HG02642 (cell line): ENCODE measurements around the gene NRROS.
"Not testable (repeated sequence)": the region's sequence is repeated elsewhere in the genome, so short reads cannot be mapped to it uniquely, and the experiment has no call there.

Experiments
- ATAC-seq: cut with Tn5 transposase; IDR thresholded peaks from one replicate; pipeline ENCODE4 v1.9.1; 2021; ENCODE audit warnings: mild to moderate bottlenecking; ENCODE audit not compliant: unreplicated experiment, poor library complexity

NRROS gene

DNA sequence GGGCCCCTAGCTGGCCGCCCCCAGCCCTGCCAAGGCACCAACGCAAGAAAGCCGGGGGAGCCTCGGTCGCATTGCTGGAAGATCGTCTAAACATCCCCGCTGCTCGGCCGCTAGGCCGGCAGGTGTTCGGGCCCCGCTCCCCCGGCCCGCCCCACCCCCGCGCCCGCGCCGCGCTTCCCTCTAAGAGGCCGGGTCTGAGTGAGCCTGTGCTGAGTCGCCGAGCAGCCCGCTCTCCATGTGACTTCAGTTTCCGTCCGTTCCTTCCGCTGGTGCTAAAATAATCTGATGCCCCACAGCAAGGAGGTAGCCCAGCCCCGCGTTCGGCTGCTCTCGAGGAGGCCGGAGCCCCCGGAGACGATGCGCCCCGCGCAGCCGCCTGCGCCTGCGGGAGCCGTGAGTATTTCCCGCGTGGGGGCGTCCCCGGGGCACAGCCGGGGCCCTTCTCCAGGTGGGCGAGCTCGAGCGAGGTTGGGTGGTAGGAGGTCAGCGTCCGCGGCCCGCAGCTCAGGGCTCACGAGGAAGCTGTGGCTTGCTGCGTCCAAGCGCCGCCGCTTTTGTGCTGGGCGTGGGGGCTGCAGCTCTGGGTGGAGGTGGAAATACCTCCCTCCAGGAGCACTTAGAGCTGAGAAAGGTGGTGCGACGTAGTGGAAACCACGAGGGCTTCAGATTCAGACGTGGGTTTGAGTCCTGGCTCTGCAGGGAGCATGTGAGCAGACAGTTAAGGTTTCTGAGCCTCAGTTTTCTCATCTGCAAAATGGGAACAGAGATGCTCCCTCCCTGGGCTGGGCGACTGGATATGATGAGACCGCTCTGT is at the start of gene NRROS:
TSS of gene NRROS (plus strand) at position 212 of the 814 bp plus-strand sequence. CDS start 14,846 bp downstream, outside the sequence.
- ATAC-seq: peak; percentile 40

DNA sequence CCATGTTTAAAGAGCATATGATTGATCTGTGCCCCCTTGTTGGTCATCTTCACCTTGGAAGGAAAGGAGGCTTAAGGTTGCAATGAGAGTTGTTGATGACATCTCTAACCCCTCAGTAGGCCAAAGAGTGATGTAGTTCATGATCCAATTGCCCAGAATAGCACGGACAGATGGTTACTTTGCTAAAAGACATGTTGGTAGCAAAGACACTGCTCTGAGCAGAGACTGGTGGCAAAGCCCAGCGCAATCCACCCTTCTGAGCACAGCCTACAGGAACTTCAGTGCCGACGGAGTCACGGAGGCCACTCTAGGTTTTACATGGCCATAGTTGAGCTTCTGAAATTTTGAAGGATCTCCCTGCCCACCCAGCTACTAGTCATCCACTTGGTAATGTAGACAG is 49.2 kb upstream of the NRROS start:
- ATAC-seq: no peak

DNA sequence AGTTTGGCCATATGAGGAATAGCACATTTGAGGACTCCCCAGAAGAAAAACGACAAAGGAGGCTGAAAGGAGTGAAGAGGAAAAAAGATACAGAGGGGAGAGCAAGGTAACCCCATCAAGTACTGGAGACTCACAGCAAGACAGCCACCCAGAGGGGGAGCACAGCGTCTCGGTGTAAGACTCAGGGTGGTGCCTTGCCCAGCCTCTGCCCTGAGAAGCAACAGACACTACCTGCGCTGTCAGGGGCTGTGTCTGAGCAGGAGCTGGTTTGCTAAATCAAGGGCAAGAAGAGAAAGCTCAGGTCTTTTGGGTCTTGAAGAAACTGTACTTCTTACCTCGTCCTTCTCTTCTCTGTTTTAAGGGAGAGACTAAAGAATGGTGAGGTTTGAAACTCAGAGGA is 43.1 kb upstream of the NRROS start:
- ATAC-seq: no peak

DNA sequence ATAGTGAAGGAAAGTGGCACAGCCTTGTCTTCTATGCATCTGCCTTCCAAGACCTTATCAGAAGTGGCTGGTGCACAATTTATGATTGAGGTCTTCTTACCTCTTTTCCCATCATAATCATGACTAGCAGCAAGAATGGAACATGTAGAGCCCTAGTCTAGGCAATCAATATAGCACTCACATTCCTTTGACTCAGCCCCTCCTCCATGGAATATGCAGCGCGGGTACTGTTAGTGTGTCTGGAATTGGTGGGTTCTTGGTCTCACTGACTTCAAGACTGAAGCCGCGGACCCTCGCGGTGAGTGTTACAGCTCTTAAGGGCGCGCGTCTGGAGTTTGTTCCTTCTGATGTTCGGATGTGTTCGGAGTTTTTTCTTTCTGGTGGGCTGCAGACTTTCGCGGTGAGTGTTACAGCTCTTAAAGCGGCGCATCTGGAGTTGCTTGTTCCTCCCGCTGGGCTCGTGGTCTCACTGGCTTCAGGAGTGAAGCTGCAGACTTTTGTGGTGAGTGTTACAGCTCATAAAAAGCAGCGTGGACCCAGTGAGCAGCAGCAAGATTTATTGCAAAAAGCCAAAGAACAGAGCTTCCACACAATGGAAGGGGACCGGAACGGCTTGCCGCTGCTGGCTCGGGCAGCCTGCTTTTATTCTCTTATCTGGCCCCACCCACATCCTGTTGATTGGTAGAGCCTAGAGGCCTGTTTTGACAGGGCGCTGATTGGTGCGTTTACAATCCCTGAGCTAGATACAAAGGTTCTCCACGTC is 41.3 kb upstream of the NRROS start:
- ATAC-seq: not testable (repeated sequence)

DNA sequence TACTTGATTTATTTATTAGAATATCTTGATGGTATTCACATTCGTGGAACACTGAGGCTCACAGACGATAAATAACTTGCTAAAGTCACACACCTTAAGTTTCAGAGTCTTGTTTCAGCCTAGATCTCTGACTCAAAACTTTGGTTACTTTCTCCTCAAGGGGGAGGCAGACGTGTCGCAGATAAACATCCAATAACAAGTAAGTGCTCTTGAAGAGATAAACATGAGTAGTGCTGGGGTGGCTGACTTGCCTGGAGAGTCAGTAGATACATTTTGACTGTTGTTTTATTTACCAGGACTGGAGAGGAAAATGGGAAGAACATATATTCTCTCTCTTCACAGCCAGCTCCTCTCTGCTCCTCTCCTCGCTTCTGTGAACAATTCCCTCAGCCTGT is 39.8 kb upstream of the NRROS start:
- ATAC-seq: no peak

DNA sequence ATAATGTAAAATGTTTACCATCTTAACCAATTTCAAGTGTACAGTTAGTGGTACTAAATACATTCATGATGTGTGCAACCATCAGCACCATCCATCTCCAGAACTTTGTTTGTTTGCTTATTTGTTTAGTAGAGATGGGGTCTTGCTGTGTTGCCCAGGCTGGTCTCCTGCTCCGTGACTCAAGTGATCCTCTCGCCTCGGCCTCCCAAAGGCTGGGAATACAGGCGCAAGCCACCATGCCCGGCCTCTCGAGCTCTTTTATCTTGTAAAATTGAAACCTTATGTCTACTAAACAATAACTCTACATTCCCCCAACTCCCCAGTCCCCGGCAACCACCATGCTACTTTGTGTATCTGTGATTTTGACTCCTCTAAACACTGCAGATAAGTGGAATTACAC is 39.1 kb upstream of the NRROS start:
- no peak for ATAC-seq

DNA sequence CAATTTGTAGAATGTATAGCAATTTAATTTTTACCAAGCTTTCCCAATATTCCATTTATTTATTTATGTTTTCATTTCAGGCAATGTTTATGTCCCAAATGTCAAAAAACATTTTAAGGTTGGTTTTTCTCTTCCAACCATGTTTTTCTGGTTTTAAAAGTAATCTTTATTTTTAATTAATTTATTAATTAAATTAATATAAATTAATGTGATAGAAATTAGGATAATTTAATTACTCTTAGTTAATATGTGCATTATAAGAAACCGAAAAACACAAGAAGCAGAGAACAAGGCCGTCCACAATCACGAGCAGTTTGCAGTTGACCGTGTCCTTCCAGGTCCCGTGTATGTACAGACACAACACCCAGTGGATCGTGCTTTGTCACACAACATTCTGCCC is 36.8 kb upstream of the NRROS start:
- no peak for ATAC-seq

DNA sequence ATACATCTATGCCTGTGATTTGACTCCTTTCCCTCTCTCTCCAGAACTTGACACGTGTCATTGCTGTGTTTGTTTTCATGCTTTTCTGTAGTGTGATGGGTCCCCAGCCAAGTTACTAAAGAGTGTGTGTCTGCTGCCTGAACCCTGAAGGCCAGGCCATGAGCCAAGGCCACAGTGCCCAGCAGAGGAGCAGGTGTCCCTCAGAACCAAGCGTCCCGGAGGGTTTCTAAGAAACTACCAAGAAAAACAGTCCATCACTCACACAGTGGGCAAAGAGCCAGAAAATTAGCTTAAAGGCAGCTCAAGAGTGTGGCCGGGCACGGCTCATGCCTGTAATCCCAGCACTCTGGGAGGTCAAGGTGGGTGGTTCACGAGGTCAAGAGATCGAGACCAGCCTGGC is 35.8 kb upstream of the NRROS start:
- ATAC-seq: no peak

DNA sequence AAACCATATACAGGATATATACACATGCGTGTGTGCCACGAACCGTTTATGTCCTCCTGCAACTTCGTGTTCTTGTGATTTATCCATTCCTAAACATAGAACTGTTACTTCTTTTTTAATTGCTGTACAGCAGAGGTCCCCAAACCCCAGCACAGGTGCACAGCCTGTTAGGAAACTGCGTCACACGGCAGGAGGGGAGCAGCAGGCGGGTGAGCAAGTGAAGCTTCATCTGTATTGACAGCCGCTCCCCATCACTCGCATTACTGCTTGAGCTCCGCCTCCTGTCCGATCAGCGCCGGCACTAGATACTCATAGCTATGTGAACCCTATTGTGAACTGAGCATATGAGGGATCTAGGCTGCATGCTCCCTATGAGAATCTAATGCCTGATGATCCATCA is 34.9 kb upstream of the NRROS start:
- no peak for ATAC-seq

DNA sequence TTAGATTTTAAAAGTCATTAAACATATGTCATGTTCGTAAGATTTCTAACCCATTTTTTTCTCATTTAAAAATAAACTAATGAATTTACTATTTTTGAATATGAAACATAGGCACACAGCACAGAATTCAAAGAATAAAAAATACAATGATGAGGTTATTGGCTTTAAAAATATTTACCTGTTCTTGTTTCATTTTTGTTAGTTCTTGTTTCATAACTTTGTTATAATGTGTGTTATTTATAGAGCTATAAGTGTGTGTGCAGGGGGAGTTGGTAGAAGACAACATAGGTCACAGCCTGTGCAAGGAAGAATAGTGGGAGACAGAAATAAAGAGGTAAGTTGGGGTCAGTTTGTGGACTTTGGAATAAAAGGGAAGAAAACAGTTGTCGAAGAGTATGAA is 30.8 kb upstream of the NRROS start:
- ATAC-seq: no peak

DNA sequence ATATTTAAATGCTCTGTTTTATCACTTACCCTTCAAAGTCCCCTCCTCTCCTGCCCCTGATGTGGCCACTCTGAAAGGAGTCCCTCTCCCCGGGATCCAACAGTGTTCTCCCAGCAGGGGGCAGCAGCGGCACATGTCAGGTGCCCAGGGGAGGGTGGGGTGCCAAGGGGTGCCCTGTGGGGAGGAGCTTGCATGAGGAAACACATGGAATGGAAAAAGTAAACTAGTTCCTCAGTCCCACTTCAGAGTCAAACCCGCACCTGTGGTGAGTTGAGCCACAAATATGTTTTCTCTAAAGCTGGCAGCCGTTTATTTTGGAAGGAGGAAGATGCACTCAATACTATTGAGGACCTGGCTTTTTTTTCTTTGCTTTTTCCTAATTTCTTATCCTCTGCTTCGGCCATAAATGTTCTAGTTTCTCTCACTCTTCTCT is 30.1 kb upstream of the NRROS start:
- ATAC-seq: peak; percentile 83

DNA sequence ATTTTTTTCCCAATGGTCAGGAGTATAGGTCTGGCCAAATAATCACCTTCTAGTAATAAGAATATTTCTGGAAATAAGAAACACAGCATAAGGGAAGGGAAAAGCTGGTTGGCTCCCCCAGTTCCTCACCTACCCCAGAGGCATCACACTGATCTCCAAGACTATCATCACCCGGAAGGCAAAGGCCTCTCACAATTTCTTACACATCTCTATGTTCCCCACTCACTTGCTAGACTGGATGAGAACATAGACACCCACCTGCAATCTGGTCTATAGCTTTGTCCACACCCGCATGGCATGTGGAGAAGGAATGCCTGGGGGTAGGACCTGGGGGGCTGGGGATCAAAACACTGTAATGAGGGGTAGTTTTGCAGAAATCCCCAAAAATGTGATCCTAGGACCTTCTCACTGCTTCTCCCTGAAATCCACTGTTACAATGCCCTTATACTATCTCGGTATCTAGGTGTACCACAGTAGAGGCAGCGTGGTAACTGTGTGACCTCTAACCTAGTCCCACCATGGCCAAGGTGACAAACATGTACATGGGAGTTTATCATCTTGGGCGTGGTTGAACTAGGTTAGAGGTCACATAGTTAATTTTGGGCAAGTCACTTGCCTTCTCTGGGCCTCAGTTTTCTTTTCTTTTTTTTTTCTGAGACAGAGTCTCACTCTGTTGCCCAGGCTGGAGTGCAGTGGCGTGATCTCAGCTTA is 29.5 kb upstream of the NRROS start:
- ATAC-seq: no peak

DNA sequence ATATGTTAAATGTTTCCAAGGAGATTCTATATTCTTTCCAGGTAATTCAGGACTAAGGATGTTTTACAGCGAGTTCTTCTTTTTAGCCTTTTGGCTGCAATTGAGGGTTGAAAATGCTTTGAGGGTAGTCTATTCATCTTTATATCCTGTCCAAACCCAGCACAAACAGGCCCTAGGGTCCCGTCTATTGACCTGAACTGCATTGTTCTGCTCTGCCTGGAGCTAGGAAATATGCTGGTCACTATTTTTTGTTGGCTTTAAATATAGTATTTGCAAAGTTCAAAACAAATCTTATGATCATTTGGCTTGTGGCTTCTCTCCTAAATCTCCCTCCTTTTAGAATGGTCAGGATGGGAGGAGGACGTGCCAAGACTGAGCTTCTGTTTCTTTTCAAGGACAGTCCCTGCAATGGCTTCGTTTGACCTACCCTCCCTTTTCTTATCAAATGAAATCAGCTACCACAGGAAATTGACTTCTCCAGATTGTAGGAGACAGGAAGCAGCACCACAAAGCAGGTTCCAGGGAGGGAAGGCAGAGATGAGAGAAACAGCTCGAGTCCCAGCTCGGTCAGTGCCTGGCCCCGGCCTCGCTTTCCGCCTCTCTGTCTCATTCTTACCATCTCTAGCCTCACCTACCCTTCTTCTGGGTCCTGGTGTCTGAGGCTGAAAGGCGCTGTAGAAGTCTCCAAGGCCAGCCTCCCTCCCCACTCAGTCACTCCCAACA is 27.6 kb upstream of the NRROS start:
- ATAC-seq: no peak

DNA sequence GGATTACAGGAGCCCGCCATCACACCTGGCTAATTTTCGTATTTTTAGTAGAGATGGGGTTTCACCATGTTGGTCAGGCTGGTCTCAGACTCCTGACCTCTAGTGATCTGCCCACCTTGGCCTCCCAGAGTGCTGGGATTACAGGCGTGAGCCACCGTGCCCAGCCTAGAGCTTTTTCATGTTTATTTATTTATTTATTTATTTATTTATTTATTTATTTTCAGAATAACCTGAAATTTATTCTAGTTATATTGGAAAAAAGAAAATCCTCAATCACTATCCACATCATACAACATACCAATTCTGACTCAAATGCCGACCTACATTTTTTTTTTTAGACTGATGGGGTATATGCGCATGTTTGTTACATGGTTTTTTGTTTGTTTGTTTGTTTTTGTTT is 24.3 kb upstream of the NRROS start:
- ATAC-seq: not testable (repeated sequence)

DNA sequence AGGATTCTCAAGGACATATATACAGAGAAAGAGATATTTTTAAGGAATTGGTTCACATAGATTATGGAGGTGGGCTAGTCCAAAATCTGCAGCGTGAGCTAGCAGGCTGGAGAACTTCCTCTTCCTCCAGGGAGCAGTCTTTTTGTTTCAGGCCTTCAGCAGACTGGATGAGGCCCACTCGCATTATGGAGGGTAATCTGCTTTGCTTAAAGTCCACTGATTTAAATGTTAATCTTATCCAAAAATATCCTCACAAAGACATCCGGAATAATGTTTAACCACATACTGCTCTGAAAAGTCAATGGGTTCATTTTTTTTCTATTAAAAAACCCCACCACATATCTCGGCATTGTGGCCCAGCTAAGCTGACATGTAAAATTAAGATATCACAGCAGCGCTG is 22.2 kb upstream of the NRROS start:
- ATAC-seq: no peak

DNA sequence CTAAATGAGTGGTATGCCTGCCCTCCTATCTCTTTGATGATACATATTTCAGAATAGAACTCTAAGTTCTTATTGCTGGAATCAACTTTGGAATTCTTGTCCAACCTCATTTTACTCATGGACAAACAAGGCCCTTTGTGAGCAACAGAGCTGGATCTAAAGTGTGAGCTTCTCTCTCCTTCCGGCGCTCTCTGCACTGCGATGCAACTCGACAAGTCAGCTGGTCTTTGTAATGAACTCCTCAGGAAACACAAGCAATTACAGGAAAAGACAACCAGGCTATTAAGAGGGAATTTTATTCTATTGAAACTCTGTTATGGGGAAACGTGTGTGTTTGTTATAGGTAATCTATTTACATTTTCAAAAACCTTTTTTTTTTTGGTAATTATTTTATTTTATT is 20.3 kb upstream of the NRROS start:
- no peak for ATAC-seq

DNA sequence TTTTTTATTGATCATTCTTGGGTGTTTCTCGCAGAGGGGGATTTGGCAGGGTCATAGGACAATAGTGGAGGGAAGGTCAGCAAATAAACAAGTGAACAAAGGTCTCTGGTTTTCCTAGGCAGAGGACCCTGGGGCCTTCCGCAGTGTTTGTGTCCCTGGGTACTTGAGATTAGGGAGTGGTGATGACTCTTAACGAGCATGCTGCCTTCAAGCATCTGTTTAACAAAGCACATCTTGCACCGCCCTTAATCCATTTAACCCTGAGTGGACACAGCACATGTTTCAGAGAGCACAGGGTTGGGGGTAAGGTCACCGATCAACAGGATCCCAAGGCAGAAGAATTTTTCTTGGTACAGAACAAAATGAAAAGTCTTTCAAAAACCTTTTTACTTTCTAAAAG is 19.9 kb upstream of the NRROS start:
- ATAC-seq: not testable (repeated sequence)

DNA sequence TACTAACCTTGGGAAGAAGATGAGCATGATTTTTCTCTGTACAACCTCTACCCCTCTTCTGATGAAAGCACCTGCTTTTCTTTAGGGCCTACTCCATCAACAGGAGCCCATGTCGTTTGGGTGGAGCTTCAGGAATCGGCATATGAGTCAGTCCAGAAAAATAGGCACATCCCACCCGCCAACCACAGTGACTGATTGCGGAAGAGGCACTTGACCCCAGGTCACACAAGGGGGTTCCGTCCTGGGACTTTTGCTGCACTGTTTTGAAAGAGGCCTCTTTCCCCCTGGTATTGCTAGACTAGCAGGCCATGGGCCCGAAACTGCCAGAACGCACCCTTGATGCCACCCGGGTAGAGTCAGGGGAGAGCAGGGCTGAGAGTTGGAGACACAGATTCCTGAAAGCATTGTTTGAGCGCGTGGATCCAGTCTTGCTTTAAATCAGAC is 19.3 kb upstream of the NRROS start:
- peak; percentile 70 for ATAC-seq

DNA sequence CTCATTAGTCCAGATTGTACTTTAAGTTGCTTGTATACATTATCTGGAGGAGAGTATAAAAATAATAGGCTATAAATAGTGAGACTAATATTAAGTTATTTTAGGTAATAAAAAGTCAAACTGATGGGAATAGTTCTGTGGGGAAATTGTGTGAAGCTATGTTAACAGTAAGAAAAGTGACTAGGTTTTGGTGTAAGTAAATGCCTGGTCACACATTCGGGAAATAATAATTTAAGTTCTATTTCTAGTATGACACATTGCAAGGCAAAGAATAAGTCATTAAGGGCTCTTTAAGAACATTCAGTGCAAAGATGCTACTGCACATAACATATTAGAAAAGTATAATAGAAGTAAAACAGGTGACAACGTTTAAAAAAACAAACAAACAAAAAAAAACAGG is 18.8 kb upstream of the NRROS start:
- ATAC-seq: no peak

DNA sequence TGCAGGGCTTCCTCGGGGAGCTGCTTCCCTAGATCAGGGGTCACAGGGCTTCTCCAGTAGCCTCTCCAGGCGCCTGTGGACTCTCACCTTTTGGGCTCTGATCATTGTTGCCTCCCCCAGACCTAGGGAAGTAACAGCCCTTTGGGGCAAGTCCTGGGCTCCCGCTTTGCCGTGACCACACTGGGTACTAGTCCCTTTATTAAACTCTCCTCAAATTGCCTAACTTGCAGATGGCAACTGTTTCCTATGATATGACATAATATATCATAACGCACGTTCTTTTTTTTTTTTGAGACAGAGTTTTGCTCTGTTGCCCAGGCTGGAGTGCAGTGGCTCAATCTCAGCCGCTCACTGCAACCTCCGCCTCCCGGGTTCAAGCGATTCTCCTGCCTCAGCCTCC is 17.9 kb upstream of the NRROS start:
- no peak for ATAC-seq
